GM12878 (cell line): ENCODE results near the gene ZNF213. TPM values are rescaled to one million over a fixed set of nuclear protein-coding genes. Genes with fewer than 3 reads are reported as not detected.
A peak's percentile ranks its signal among the peaks of the same experiment; 100 is the strongest.

Experiments
- ATF2 ChIP-seq: IDR thresholded peaks from 2 replicates; pipeline ENCODE4 v1.6.1; 2012; ENCODE audit warnings: low read length, inconsistent platforms
- CBFB ChIP-seq: IDR thresholded peaks from 2 replicates; pipeline ENCODE4 v1.6.1; 2016; ENCODE audit warnings: antibody characterized with exemption, low read depth
- FOXK2 ChIP-seq: fragments of 450-650 bp; IDR thresholded peaks from 2 replicates; pipeline ENCODE4 v1.6.1; 2017; ENCODE audit warnings: mild to moderate bottlenecking, moderate library complexity
- FOXM1 ChIP-seq: IDR thresholded peaks from 2 replicates; pipeline ENCODE4 v1.6.1; 2012; ENCODE audit warnings: low read depth, mild to moderate bottlenecking, inconsistent platforms, low read length, moderate library complexity
- HCFC1 ChIP-seq: fragments of 150-350 bp; IDR thresholded peaks from 2 replicates; pipeline ENCODE4 v1.6.1; 2014; ENCODE audit warnings: low read length
- IKZF1 ChIP-seq: fragments of 450-650 bp; conservative IDR thresholded peaks from 2 replicates; pipeline ENCODE4 v1.6.1; 2017; ENCODE audit warnings: antibody characterized with exemption, mild to moderate bottlenecking
- IKZF2 ChIP-seq, 2 experiments: fragments of 450-650 bp; IDR thresholded peaks; 2 replicates each; pipeline ENCODE4 v1.6.1; 2017; ENCODE audit warnings: mild to moderate bottlenecking in 2 of 2, moderate library complexity in 2 of 2
- KDM1A ChIP-seq: fragments of 200-600 bp; sonication (generic); IDR thresholded peaks from 2 replicates; pipeline ENCODE4 v1.6.1; 2016; ENCODE audit warnings: borderline replicate concordance
- MYB ChIP-seq: fragments of 150-350 bp; IDR thresholded peaks from 2 replicates; pipeline ENCODE4 v1.6.1; 2014; ENCODE audit warnings: mild to moderate bottlenecking, low read depth, low read length, borderline replicate concordance
- NFYA ChIP-seq: IDR thresholded peaks from 2 replicates; pipeline ENCODE4 v1.6.1; 2011; ENCODE audit warnings: low read depth, mild to moderate bottlenecking, low read length, improper control_type of control experiment, borderline replicate concordance
- NR2C1 ChIP-seq: fragments of 450-650 bp; IDR thresholded peaks from 2 replicates; pipeline ENCODE4 v1.6.1; 2017; ENCODE audit warnings: antibody characterized with exemption, mild to moderate bottlenecking, moderate library complexity
- NR2C2 ChIP-seq: IDR thresholded peaks from 2 replicates; pipeline ENCODE4 v1.6.1; 2011; ENCODE audit warnings: borderline replicate concordance, low read depth; ENCODE audit not compliant: control insufficient read depth, insufficient read length
- NR2F1 ChIP-seq: fragments of 450-650 bp; conservative IDR thresholded peaks from 2 replicates; pipeline ENCODE4 v1.6.1; 2017; ENCODE audit warnings: mild to moderate bottlenecking
- RBBP5 ChIP-seq: fragments of 200-600 bp; sonication (generic); conservative IDR thresholded peaks from 2 replicates; pipeline ENCODE4 v1.6.1; 2016
- RUNX3 ChIP-seq: IDR thresholded peaks from 2 replicates; pipeline ENCODE4 v1.6.1; 2012; ENCODE audit warnings: low read length, inconsistent platforms
- SP1 ChIP-seq: IDR thresholded peaks from one replicate; pipeline ENCODE4 v1.6.1; 2011; ENCODE audit warnings: low read depth, low read length
- TARDBP ChIP-seq: IDR thresholded peaks from 2 replicates; pipeline ENCODE4 v1.6.1; 2016; ENCODE audit warnings: borderline replicate concordance
- USF2 ChIP-seq: IDR thresholded peaks from 2 replicates; pipeline ENCODE4 v1.6.1; 2011; ENCODE audit warnings: low read depth, low read length, improper control_type of control experiment, borderline replicate concordance
- ZNF207 ChIP-seq: fragments of 450-650 bp; IDR thresholded peaks from 2 replicates; pipeline ENCODE4 v1.6.1; 2014; ENCODE audit warnings: antibody characterized with exemption, mild to moderate bottlenecking, borderline replicate concordance
- ZNF217 ChIP-seq: fragments of 450-650 bp; IDR thresholded peaks from 2 replicates; pipeline ENCODE4 v1.6.1; 2017; ENCODE audit warnings: antibody characterized with exemption, mild to moderate bottlenecking
- ZNF274 ChIP-seq: IDR thresholded peaks from one replicate; pipeline ENCODE4 v1.8.0; 2011; ENCODE audit not compliant: insufficient read length, insufficient read depth
- polyA plus RNA-seq, 11 experiments: library from polyadenylated mRNA; depleted of rRNA in 4 of 11; unstranded in 6 of 11; stranded (reverse) in 5 of 11; fragments of >200 nt; fragmentation: Nextera tagmentation in 4 of 11; fragmentation: Illumina TruSeq in 1 of 11; extraction: Ambion mirVana in 4 of 11; extraction: Trizol in 1 of 11; gene quantifications; 1 replicate in 1 of 11; 2 replicates in 10 of 11; pipeline versions ENCODE4 v1.2.1 to v1.2.3, GENCODE V29; 2011 to 2016; ENCODE audit warnings: inconsistent platforms in 2 of 11, missing spikeins in 2 of 11, low read depth in 1 of 11
- total RNA-seq, 4 experiments: library from RNA; depleted of rRNA in 3 of 4; stranded (reverse); fragments of >200 nt in 3 of 4; fragmentation: Illumina TruSeq in 1 of 4; extraction: Trizol in 1 of 4; gene quantifications; 2 replicates each; pipeline versions ENCODE4 v1.2.1 to v1.2.3, GENCODE V29; 2013 to 2021
- TF ChIP-seq, protein P1 (sequence below): fragments of 150-350 bp; IDR thresholded peaks from 2 replicates; pipeline ENCODE4 v1.6.1; 2014; ENCODE audit warnings: mild to moderate bottlenecking, low read depth, low read length
- TF ChIP-seq, protein P2 (sequence below): fragments of 450-650 bp; formaldehyde crosslinking; IDR thresholded peaks from 2 replicates; pipeline ENCODE4 v1.5.0; 2022; ENCODE audit warnings: mild to moderate bottlenecking, missing genetic modification characterization
- TF ChIP-seq, protein P3 (sequence below): IDR thresholded peaks from 2 replicates; pipeline ENCODE4 v1.6.1; 2011; ENCODE audit warnings: low read depth, mild to moderate bottlenecking, low read length, moderate library complexity, borderline replicate concordance; ENCODE audit errors: extremely low read depth

The ZNF213 gene
- total and polyA plus RNA-seq, 10 of the 15 experiments (the other 5 are each of a cell fraction or from before 2014, with no cell fraction given) = 0.53 to 9.4 (median 1.1) TPM

GRCh38 chr16:3112058-3112880 is 22.6 kb upstream of the ZNF213 start, which contains the start of gene ZNF205 (continued):
- TF ChIP-seq, protein P1, sequence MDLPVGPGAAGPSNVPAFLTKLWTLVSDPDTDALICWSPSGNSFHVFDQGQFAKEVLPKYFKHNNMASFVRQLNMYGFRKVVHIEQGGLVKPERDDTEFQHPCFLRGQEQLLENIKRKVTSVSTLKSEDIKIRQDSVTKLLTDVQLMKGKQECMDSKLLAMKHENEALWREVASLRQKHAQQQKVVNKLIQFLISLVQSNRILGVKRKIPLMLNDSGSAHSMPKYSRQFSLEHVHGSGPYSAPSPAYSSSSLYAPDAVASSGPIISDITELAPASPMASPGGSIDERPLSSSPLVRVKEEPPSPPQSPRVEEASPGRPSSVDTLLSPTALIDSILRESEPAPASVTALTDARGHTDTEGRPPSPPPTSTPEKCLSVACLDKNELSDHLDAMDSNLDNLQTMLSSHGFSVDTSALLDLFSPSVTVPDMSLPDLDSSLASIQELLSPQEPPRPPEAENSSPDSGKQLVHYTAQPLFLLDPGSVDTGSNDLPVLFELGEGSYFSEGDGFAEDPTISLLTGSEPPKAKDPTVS = no peak
- no peak for TF ChIP-seq ZNF274
- no peak for TF ChIP-seq RUNX3
- TF ChIP-seq, protein P2, sequence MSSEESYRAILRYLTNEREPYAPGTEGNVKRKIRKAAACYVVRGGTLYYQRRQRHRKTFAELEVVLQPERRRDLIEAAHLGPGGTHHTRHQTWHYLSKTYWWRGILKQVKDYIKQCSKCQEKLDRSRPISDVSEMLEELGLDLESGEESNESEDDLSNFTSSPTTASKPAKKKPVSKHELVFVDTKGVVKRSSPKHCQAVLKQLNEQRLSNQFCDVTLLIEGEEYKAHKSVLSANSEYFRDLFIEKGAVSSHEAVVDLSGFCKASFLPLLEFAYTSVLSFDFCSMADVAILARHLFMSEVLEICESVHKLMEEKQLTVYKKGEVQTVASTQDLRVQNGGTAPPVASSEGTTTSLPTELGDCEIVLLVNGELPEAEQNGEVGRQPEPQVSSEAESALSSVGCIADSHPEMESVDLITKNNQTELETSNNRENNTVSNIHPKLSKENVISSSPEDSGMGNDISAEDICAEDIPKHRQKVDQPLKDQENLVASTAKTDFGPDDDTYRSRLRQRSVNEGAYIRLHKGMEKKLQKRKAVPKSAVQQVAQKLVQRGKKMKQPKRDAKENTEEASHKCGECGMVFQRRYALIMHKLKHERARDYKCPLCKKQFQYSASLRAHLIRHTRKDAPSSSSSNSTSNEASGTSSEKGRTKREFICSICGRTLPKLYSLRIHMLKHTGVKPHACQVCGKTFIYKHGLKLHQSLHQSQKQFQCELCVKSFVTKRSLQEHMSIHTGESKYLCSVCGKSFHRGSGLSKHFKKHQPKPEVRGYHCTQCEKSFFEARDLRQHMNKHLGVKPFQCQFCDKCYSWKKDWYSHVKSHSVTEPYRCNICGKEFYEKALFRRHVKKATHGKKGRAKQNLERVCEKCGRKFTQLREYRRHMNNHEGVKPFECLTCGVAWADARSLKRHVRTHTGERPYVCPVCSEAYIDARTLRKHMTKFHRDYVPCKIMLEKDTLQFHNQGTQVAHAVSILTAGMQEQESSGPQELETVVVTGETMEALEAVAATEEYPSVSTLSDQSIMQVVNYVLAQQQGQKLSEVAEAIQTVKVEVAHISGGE (CRISPR knock-in tag) = peak; percentile 85
- no peak for TF ChIP-seq FOXM1
- TF ChIP-seq IKZF1 = peak; percentile 62
- TF ChIP-seq ZNF217 = no peak
- no peak for TF ChIP-seq FOXK2
- TF ChIP-seq NFYA = no peak
- TF ChIP-seq ATF2 = no peak
- TF ChIP-seq NR2C1 = peak; percentile 23; the same call in 1 of the 2 replicates
- TF ChIP-seq USF2 = no peak
- no peak for TF ChIP-seq ZNF207
- no peak for TF ChIP-seq RBBP5
- no peak for TF ChIP-seq NR2C2
- TF ChIP-seq HCFC1 = no peak
- peak; percentile 56 for TF ChIP-seq NR2F1
- no peak for TF ChIP-seq TARDBP
- TF ChIP-seq KDM1A = no peak
- no peak for TF ChIP-seq CBFB
- TF ChIP-seq, protein P3, sequence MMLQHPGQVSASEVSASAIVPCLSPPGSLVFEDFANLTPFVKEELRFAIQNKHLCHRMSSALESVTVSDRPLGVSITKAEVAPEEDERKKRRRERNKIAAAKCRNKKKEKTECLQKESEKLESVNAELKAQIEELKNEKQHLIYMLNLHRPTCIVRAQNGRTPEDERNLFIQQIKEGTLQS = no peak
- TF ChIP-seq IKZF2 (IDR thresholded peaks at IDR 0.05) = peak; percentile 19 to 39; a peak in 1 of 4 replicates
- no peak for TF ChIP-seq MYB
- TF ChIP-seq SP1 = no peak
- TF ChIP-seq, all 136 proteins: peak for 11
